A549 (cell line): ENCODE results near the gene NAV3. TPM values are rescaled to one million over a fixed set of nuclear protein-coding genes. Genes with fewer than 3 reads are reported as not detected.

Source experiments
- ATAC-seq, 2 experiments: fragments of 200-7000 bp in 1 of 2; fragments of >200 bp in 1 of 2; cut with Nextera tagmentation in 1 of 2; cut with Tn5 transposase in 1 of 2; 3 replicates each; pipeline versions ENCODE4 v1.8.0 to v1.9.1; 2018 to 2020; ENCODE audit warnings: mild to moderate bottlenecking in 1 of 2, moderate library complexity in 1 of 2
- CTCF ChIA-PET: fragments of 300-600 bp; sonication (Branson Sonifier 250); formaldehyde crosslinking; extraction: SDS; loops from one replicate; lab custom pipeline; 2021; ENCODE audit warnings: antibody characterized with exemption, inconsistent platforms; lab: Yijun Ruan, JAX
- POLR2A ChIA-PET: fragments of 350-600 bp; formaldehyde crosslinking; extraction: SDS; loops from one replicate; lab custom pipeline; 2021; ENCODE audit warnings: antibody characterized with exemption, inconsistent platforms; lab: Yijun Ruan, JAX
- DNase-seq, 2 experiments: peaks; one replicate each; pipeline versions ENCODE4 v3.0.0 to v3.0.0-alpha.2; 2011 to 2016; ENCODE audit warnings: low read depth in 1 of 2, low spot score in 1 of 2
- FAIRE-seq: peaks from 2 replicates; lab custom pipeline; 2011; peaks lifted over from hg19 to GRCh38; lab: Jason Lieb, UNC
- H3K27ac ChIP-seq, 2 experiments: fragments of >200 bp; sonication (Bioruptor Twin); formaldehyde crosslinking; 3 replicates each; pipeline ENCODE4 v1.5.1; 2016 to 2017
- H3K4me1 ChIP-seq: fragments of >200 bp; sonication (Bioruptor Twin); formaldehyde crosslinking; 3 replicates; pipeline ENCODE4 v1.6.1; 2016
- H3K4me2 ChIP-seq: fragments of >200 bp; sonication (Bioruptor Twin); formaldehyde crosslinking; 3 replicates; pipeline ENCODE4 v1.6.1; 2016
- H3K4me3 ChIP-seq: fragments of >200 bp; sonication (Bioruptor Twin); formaldehyde crosslinking; 3 replicates; pipeline ENCODE4 v1.5.1; 2016
- H3K9me3 ChIP-seq: fragments of >200 bp; sonication (Bioruptor Twin); formaldehyde crosslinking; 3 replicates; pipeline ENCODE4 v1.6.1; 2016
- ATOH8 ChIP-seq: fragments of 250-450 bp; sonication (Bioruptor Pico); IDR thresholded peaks from 2 replicates; pipeline ENCODE4 v1.5.0; 2020; ENCODE audit warnings: low read depth, mild to moderate bottlenecking, moderate library complexity
- CHD2 ChIP-seq: fragments of 150-350 bp; IDR thresholded peaks from 2 replicates; pipeline ENCODE4 v1.6.1; 2014; ENCODE audit warnings: low read length; ENCODE audit not compliant: partially characterized antibody
- CHD4 ChIP-seq: fragments of 200-600 bp; sonication (generic); IDR thresholded peaks from 2 replicates; pipeline ENCODE4 v1.6.1; 2016; ENCODE audit warnings: antibody characterized with exemption, mild to moderate bottlenecking, borderline replicate concordance
- CTCF ChIP-seq: fragments of >200 bp; sonication (Bioruptor Twin); formaldehyde crosslinking; IDR thresholded peaks from 3 replicates; pipeline ENCODE4 v1.5.1; 2016
- E2F6 ChIP-seq: IDR thresholded peaks from 2 replicates; pipeline ENCODE4 v1.6.1; 2012; ENCODE audit warnings: low read depth, borderline replicate concordance
- EHF ChIP-seq: fragments of 250-450 bp; sonication (Bioruptor Pico); IDR thresholded peaks from 2 replicates; pipeline ENCODE4 v1.5.0; 2020; ENCODE audit warnings: mild to moderate bottlenecking
- EP300 ChIP-seq, 2 experiments: fragments of >200 bp; sonication (Bioruptor Twin); formaldehyde crosslinking; IDR thresholded peaks; 2 replicates in 1 of 2; 3 replicates in 1 of 2; pipeline ENCODE4 v1.6.1; 2016 to 2017
- FOSB ChIP-seq: fragments of 250-450 bp; sonication (Bioruptor Pico); IDR thresholded peaks from 2 replicates; pipeline ENCODE4 v1.5.0; 2020; ENCODE audit warnings: mild to moderate bottlenecking, moderate library complexity
- FOSL2 ChIP-seq, 2 experiments: fragments of 450-650 bp in 1 of 2; fragments of >200 bp in 1 of 2; sonication (Bioruptor Twin) in 1 of 2; formaldehyde crosslinking; IDR thresholded peaks; 2 replicates each; pipeline versions ENCODE4 v1.5.0 to v1.6.1; 2016 to 2020; ENCODE audit warnings: mild to moderate bottlenecking in 1 of 2, moderate library complexity in 1 of 2
- FOXS1 ChIP-seq: fragments of 250-450 bp; sonication (Bioruptor Pico); IDR thresholded peaks from 2 replicates; pipeline ENCODE4 v1.5.0; 2020; ENCODE audit warnings: mild to moderate bottlenecking, moderate library complexity
- HEYL ChIP-seq: fragments of 250-450 bp; sonication (Bioruptor Pico); IDR thresholded peaks from 2 replicates; pipeline ENCODE4 v1.8.0; 2021; ENCODE audit warnings: mild to moderate bottlenecking, moderate library complexity
- JUN ChIP-seq, 2 experiments: fragments of >200 bp; sonication (Bioruptor Twin); formaldehyde crosslinking; IDR thresholded peaks; 2 replicates in 1 of 2; 3 replicates in 1 of 2; pipeline ENCODE4 v1.6.1; 2016 to 2017
- MAX ChIP-seq: IDR thresholded peaks from 2 replicates; pipeline ENCODE4 v1.6.1; 2012
- NR3C1 ChIP-seq: fragments of >200 bp; sonication (Bioruptor Twin); formaldehyde crosslinking; IDR thresholded peaks from 3 replicates; pipeline ENCODE4 v1.6.1; 2017
- PHF8 ChIP-seq: fragments of 200-600 bp; sonication (generic); IDR thresholded peaks from 2 replicates; pipeline ENCODE4 v1.6.1; 2016; ENCODE audit warnings: low read depth, mild to moderate bottlenecking, antibody characterized with exemption, moderate library complexity, borderline replicate concordance
- POLR2AphosphoS2 ChIP-seq: conservative IDR thresholded peaks from 2 replicates; pipeline ENCODE4 v1.6.1; 2012; ENCODE audit warnings: low read length, improper control_type of control experiment, inconsistent platforms
- RAD21 ChIP-seq, 2 experiments: fragments of >200 bp in 1 of 2; sonication (Bioruptor Twin) in 1 of 2; formaldehyde crosslinking in 1 of 2; IDR thresholded peaks in 1 of 2; conservative IDR thresholded peaks in 1 of 2; 2 replicates in 1 of 2; 3 replicates in 1 of 2; pipeline ENCODE4 v1.6.1; 2012 to 2018; ENCODE audit warnings: inconsistent platforms in 1 of 2
- REST ChIP-seq: fragments of 200-600 bp; sonication (generic); IDR thresholded peaks from 2 replicates; pipeline ENCODE4 v1.6.1; 2016; ENCODE audit warnings: antibody characterized with exemption, mild to moderate bottlenecking, moderate library complexity
- RFX5 ChIP-seq: fragments of 450-650 bp; IDR thresholded peaks from 2 replicates; pipeline ENCODE4 v1.7.1; 2014; ENCODE audit warnings: antibody characterized with exemption, mild to moderate bottlenecking, moderate library complexity
- RNF2 ChIP-seq: fragments of 200-600 bp; sonication (generic); IDR thresholded peaks from 2 replicates; pipeline ENCODE4 v1.6.1; 2016; ENCODE audit warnings: low read depth, mild to moderate bottlenecking, antibody characterized with exemption, moderate library complexity, borderline replicate concordance
- SMC3 ChIP-seq: fragments of >200 bp; sonication (Bioruptor Twin); formaldehyde crosslinking; IDR thresholded peaks from 3 replicates; pipeline ENCODE4 v1.6.1; 2018; ENCODE audit warnings: inconsistent platforms
- ZC3H11A ChIP-seq: fragments of 450-650 bp; IDR thresholded peaks from 2 replicates; pipeline ENCODE4 v1.6.1; 2014; ENCODE audit warnings: antibody characterized with exemption, mild to moderate bottlenecking
- ZNF302 ChIP-seq: fragments of 250-450 bp; sonication (Bioruptor Pico); IDR thresholded peaks from 2 replicates; pipeline ENCODE4 v1.9.0; 2021; ENCODE audit warnings: inconsistent platforms, mild to moderate bottlenecking, moderate library complexity
- WGBS: methylation state at CpG from one replicate; pipeline ENCODE4 v1.1.6; 2017; ENCODE audit errors: missing lambda C conversion rate; 5-methylcytosine and 5-hydroxymethylcytosine counted together
- polyA plus RNA-seq, 4 experiments: library from polyadenylated mRNA; depleted of rRNA in 3 of 4; stranded (reverse); fragments of >200 nt; fragmentation: RNase III in 1 of 4; extraction: RNeasy Plus Mini Kit Qiagen cat#74134 plus additional on column Dnase treatment in 1 of 4; gene quantifications; 2 replicates in 3 of 4; 3 replicates in 1 of 4; pipeline ENCODE4 v1.2.3, GENCODE V29; 2011 to 2017
- TF ChIP-seq, protein P1 (sequence below): fragments of 250-450 bp; sonication (Bioruptor Pico); IDR thresholded peaks from 2 replicates; pipeline ENCODE4 v1.5.0; 2021; ENCODE audit warnings: mild to moderate bottlenecking, moderate library complexity, borderline replicate concordance
- TF ChIP-seq, protein P2 (sequence below): fragments of >200 bp; sonication (Bioruptor Twin); formaldehyde crosslinking; IDR thresholded peaks from 3 replicates; pipeline ENCODE4 v1.6.1; 2016

NAV3 gene
- polyA plus RNA-seq, 2 of the 4 experiments (the other 2 are of a cell fraction), result 8.6 to 9.7 TPM

DNA sequence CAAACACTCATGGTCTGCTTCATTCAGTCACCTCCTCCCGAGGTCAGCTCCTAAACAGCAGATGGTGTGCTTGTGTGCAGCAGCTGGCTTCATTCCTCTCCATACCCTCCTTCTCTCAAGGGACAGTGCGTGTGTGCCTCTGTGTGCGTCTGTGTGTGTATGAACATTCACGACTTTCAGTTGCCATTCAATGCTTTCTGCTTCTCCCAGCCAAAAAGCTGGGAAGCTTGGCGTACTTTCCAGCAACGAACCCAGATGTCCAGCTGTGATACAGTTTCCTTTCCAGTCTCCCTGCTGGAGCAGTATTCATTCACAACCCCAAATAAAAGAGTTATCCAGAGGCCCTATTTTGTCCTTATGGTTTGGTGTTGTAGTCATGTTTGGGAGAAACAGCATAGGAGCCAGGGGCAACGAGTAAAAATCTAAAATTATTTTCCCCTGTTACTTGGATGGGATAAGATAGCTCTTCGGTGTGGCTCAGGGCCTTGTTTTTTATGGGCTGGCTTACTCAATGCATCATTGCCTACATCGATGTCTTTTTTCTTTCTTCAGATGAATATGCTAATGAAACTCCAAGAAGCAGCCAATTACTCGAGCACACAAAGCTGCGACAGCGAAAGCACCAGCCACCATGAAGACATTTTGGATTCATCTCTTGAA, 379.3 kb downstream of the NAV3 start:
- POLR2A ChIA-PET, result no interaction called here
- DNase-seq (no peak), ATAC-seq (no peak), FAIRE-seq (no peak)
- Histone ChIP-seq H3K27ac (no peak overlapping the region), H3K4me3 (no peak overlapping the region), H3K4me1 (0 out of 3 replicates have a peak, but pooled peaks cover 3% of the 10 kb centered on the region), H3K4me2 (no peak overlapping the region), H3K9me3 (no peaks in the 10 kb centered on the region)
- TF ChIP-seq FOSB (CRISPR knock-in tag), result no peak
- no peak for TF ChIP-seq HEYL (CRISPR knock-in tag)
- no peak for TF ChIP-seq EP300 (IDR thresholded peaks at IDR 0.05)
- TF ChIP-seq MAX, result no peak
- TF ChIP-seq ATOH8 (CRISPR knock-in tag), result no peak
- TF ChIP-seq FOXS1 (CRISPR knock-in tag), result no peak
- no peak for TF ChIP-seq EHF
- TF ChIP-seq ZNF302 (CRISPR knock-in tag), result no peak
- no peak for TF ChIP-seq CHD4
- TF ChIP-seq RAD21 (conservative IDR thresholded peaks at IDR 0.05 in 1 of 2, IDR thresholded peaks at IDR 0.05 in 1 of 2), result no peak
- TF ChIP-seq, protein P1, sequence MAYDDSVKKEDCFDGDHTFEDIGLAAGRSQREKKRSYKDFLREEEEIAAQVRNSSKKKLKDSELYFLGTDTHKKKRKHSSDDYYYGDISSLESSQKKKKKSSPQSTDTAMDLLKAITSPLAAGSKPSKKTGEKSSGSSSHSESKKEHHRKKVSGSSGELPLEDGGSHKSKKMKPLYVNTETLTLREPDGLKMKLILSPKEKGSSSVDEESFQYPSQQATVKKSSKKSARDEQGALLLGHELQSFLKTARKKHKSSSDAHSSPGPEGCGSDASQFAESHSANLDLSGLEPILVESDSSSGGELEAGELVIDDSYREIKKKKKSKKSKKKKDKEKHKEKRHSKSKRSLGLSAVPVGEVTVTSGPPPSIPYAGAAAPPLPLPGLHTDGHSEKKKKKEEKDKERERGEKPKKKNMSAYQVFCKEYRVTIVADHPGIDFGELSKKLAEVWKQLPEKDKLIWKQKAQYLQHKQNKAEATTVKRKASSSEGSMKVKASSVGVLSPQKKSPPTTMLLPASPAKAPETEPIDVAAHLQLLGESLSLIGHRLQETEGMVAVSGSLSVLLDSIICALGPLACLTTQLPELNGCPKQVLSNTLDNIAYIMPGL, result no peak
- no peak for TF ChIP-seq CHD2
- TF ChIP-seq PHF8, result no peak
- no peak for TF ChIP-seq SMC3
- TF ChIP-seq CTCF, result no peak
- no peak for TF ChIP-seq POLR2AphosphoS2
- WGBS, result 84% methylated on average over 12 of the region's 12 CpGs
- CTCF ChIA-PET, result no interaction called here

GRCh38 chr12:78210506-78210860, 379.8 kb downstream of the NAV3 start:
- FAIRE-seq (no peak), ATAC-seq (no peak), DNase-seq (no peak)
- H3K27ac ChIP-seq, result no peak overlapping the region; a peak in 1 of 6 replicates
- ChIA-PET CTCF (no interaction called here), POLR2A (no interaction called here)
- 86% methylated on average over 1 of the region's 1 CpG for WGBS
- H3K4me2 ChIP-seq, result no peak overlapping the region
- H3K9me3 ChIP-seq, result no peaks in the 10 kb centered on the region
- H3K4me3 ChIP-seq, result no peak overlapping the region
- 0 out of 3 replicates have a peak, but pooled peaks cover 3% of the 10 kb centered on the region for H3K4me1 ChIP-seq
- TF ChIP-seq E2F6 (no peak), JUN (IDR thresholded peaks at IDR 0.05) (no peak), REST (no peak), POLR2AphosphoS2 (no peak), ZC3H11A (no peak), NR3C1 (no peak), RNF2 (no peak), PHF8 (no peak), RFX5 (no peak), ATOH8 (CRISPR knock-in tag) (no peak), FOSL2 (IDR thresholded peaks at IDR 0.05) (no peak), FOSL2 (CRISPR knock-in tag; IDR thresholded peaks at IDR 0.05) (no peak), CHD4 (no peak)
- TF ChIP-seq, protein P2, sequence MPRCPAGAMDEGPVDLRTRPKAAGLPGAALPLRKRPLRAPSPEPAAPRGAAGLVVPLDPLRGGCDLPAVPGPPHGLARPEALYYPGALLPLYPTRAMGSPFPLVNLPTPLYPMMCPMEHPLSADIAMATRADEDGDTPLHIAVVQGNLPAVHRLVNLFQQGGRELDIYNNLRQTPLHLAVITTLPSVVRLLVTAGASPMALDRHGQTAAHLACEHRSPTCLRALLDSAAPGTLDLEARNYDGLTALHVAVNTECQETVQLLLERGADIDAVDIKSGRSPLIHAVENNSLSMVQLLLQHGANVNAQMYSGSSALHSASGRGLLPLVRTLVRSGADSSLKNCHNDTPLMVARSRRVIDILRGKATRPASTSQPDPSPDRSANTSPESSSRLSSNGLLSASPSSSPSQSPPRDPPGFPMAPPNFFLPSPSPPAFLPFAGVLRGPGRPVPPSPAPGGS, result no peak
